SK-N-SH (cell line): Measurements from ENCODE around the gene ACACB. TPM values are rescaled to one million over a fixed set of nuclear protein-coding genes. Genes with fewer than 3 reads are reported as not detected.

Experiments used
- CTCF ChIA-PET: fragments of 300-600, 350-600 bp; formaldehyde crosslinking; extraction: SDS; loops from one replicate; lab custom pipeline; 2021; lab: Yijun Ruan, JAX
- POLR2A ChIA-PET: fragments of 350-600 bp; sonication (Branson Sonifier 250); formaldehyde crosslinking; extraction: SDS; loops from one replicate; lab custom pipeline; 2020; ENCODE audit warnings: antibody characterized with exemption, inconsistent platforms; lab: Yijun Ruan, JAX
- DNase-seq: peaks from one replicate; pipeline ENCODE4 v3.0.0; 2012
- H2AFZ ChIP-seq: fragments of 200-600 bp; sonication (generic); 2 replicates; pipeline ENCODE4 v1.8.1; 2016; ENCODE audit warnings: antibody characterized with exemption, mild to moderate bottlenecking, low read depth
- H3F3A ChIP-seq: fragments of 200-600 bp; sonication (generic); replicated peaks from 2 replicates; pipeline ENCODE3; 2016; ENCODE audit warnings: antibody characterized with exemption, mild to moderate bottlenecking; ENCODE audit not compliant: insufficient read depth
- H3K27ac ChIP-seq, 2 experiments: fragments of 200-500 bp in 1 of 2; fragments of 200-600 bp in 1 of 2; sonication (Bioruptor generic) in 1 of 2; sonication (generic), shearing (Covaris generic) in 1 of 2; 2 replicates each; pipeline versions ENCODE4 v1.5.1 to v1.6.1; 2014 to 2016; ENCODE audit warnings: low read depth in 2 of 2, inconsistent platforms in 1 of 2, low read length in 1 of 2, mild to moderate bottlenecking in 1 of 2, mixed read lengths in 1 of 2
- H3K27me3 ChIP-seq: fragments of 200-600 bp; sonication (generic), shearing (Covaris generic); 2 replicates; pipeline ENCODE4 v1.6.1; 2016; ENCODE audit warnings: mixed run types; ENCODE audit not compliant: insufficient read depth
- H3K36me3 ChIP-seq, 2 experiments: fragments of 200-500 bp in 1 of 2; fragments of 200-600 bp in 1 of 2; sonication (Bioruptor generic) in 1 of 2; sonication (generic) in 1 of 2; replicated peaks in 1 of 2; 2 replicates each; pipeline versions ENCODE3 to v1.5.1; 2014 to 2016; ENCODE audit warnings: low read length in 1 of 2, mild to moderate bottlenecking in 1 of 2; ENCODE audit not compliant: insufficient read depth in 2 of 2, control insufficient read depth in 1 of 2
- H3K4me1 ChIP-seq, 2 experiments: fragments of 200-500 bp in 1 of 2; fragments of 200-600 bp in 1 of 2; sonication (Bioruptor generic) in 1 of 2; sonication (generic), shearing (Covaris generic) in 1 of 2; 2 replicates each; pipeline versions ENCODE4 v1.5.1 to v1.6.1; 2014 to 2016; ENCODE audit warnings: low read depth in 1 of 2, low read length in 1 of 2, mixed run types in 1 of 2; ENCODE audit not compliant: insufficient read depth in 2 of 2, control insufficient read depth in 1 of 2
- H3K4me2 ChIP-seq: fragments of 200-600 bp; sonication (generic), shearing (Covaris generic); 2 replicates; pipeline ENCODE4 v1.6.1; 2017; ENCODE audit warnings: mixed run types
- H3K4me3 ChIP-seq, 2 experiments: fragments of 200-500 bp in 1 of 2; fragments of 200-600 bp in 1 of 2; sonication (Bioruptor generic) in 1 of 2; sonication (generic), shearing (Covaris generic) in 1 of 2; 2 replicates each; pipeline versions ENCODE4 v1.5.1 to v1.8.1; 2014 to 2016; ENCODE audit warnings: low read depth in 2 of 2, inconsistent platforms in 1 of 2, low read length in 1 of 2, mild to moderate bottlenecking in 1 of 2, mixed read lengths in 1 of 2, moderate library complexity in 1 of 2
- H3K79me2 ChIP-seq: fragments of 200-600 bp; sonication (generic); 2 replicates; pipeline ENCODE4 v1.8.1; 2017; ENCODE audit warnings: mild to moderate bottlenecking; ENCODE audit not compliant: insufficient read depth
- H3K9ac ChIP-seq: fragments of 200-600 bp; sonication (generic); 2 replicates; pipeline ENCODE4 v1.6.1; 2017; ENCODE audit warnings: mixed run types
- H3K9me2 ChIP-seq: fragments of 200-600 bp; sonication (generic); 2 replicates; pipeline ENCODE4 v1.6.1; 2017; ENCODE audit warnings: mixed run types
- H3K9me3 ChIP-seq: fragments of 200-600 bp; sonication (generic); 2 replicates; pipeline ENCODE4 v1.6.1; 2017; ENCODE audit warnings: mixed run types, mild to moderate bottlenecking, moderate library complexity
- H4K20me1 ChIP-seq: fragments of 200-600 bp; sonication (generic); 2 replicates; pipeline ENCODE4 v1.6.1; 2017; ENCODE audit warnings: mild to moderate bottlenecking, mixed run types; ENCODE audit not compliant: insufficient read depth
- CHD2 ChIP-seq: fragments of 150-350 bp; IDR thresholded peaks from 2 replicates; pipeline ENCODE4 v1.6.1; 2018; ENCODE audit warnings: low read length; ENCODE audit not compliant: partially characterized antibody
- EP300 ChIP-seq, 2 experiments: IDR thresholded peaks; 2 replicates each; pipeline versions ENCODE4 v1.4.0 to v1.6.1; 2012; ENCODE audit warnings: borderline replicate concordance in 1 of 2, low read depth in 1 of 2, low read length in 1 of 2
- FOXM1 ChIP-seq: IDR thresholded peaks from 2 replicates; pipeline ENCODE4 v1.4.0; 2012; ENCODE audit warnings: low read depth, mild to moderate bottlenecking
- GATA2 ChIP-seq: sonication (generic); formaldehyde crosslinking; IDR thresholded peaks from 2 replicates; pipeline ENCODE4 v1.5.0; 2020; ENCODE audit warnings: mild to moderate bottlenecking, missing genetic modification reagents
- JUND ChIP-seq: IDR thresholded peaks from 2 replicates; pipeline ENCODE4 v1.4.0; 2012
- MAX ChIP-seq: IDR thresholded peaks from 2 replicates; pipeline ENCODE4 v1.4.0; 2012; ENCODE audit warnings: low read depth
- NFIC ChIP-seq: IDR thresholded peaks from 2 replicates; pipeline ENCODE4 v1.4.0; 2012; ENCODE audit warnings: borderline replicate concordance
- NRF1 ChIP-seq: IDR thresholded peaks from 2 replicates; pipeline ENCODE4 v1.6.1; 2012; ENCODE audit warnings: low read depth, mild to moderate bottlenecking, low read length
- RAD21 ChIP-seq: IDR thresholded peaks from 2 replicates; pipeline ENCODE4 v1.6.1; 2012; ENCODE audit warnings: mild to moderate bottlenecking, low read length
- SIN3A ChIP-seq: IDR thresholded peaks from 2 replicates; pipeline ENCODE4 v1.6.1; 2012; ENCODE audit warnings: low read depth, mild to moderate bottlenecking, low read length, moderate library complexity, borderline replicate concordance
- SMC3 ChIP-seq: IDR thresholded peaks from 2 replicates; pipeline ENCODE4 v1.6.1; 2012; ENCODE audit warnings: low read depth, low read length, improper control_type of control experiment
- TAF1 ChIP-seq: IDR thresholded peaks from 2 replicates; pipeline ENCODE4 v1.6.1; 2012; ENCODE audit warnings: low read depth, mild to moderate bottlenecking, low read length, moderate library complexity, borderline replicate concordance
- TCF12 ChIP-seq: IDR thresholded peaks from 2 replicates; pipeline ENCODE4 v1.4.0; 2012
- TEAD4 ChIP-seq: IDR thresholded peaks from 2 replicates; pipeline ENCODE4 v1.4.0; 2012; ENCODE audit warnings: mild to moderate bottlenecking, borderline replicate concordance; ENCODE audit not compliant: insufficient read depth
- YY1 ChIP-seq: IDR thresholded peaks from 2 replicates; pipeline ENCODE4 v1.4.0; 2012; ENCODE audit warnings: low read depth, mild to moderate bottlenecking
- WGBS: methylation state at CpG from one replicate; pipeline ENCODE4 v1.1.6; 2017; ENCODE audit warnings: low lambda C conversion rate; 5-methylcytosine and 5-hydroxymethylcytosine counted together
- polyA plus RNA-seq, 3 experiments: library from polyadenylated mRNA; depleted of rRNA; stranded (reverse); fragments of >200 nt; gene quantifications; 2 replicates each; pipeline ENCODE4 v1.2.3, GENCODE V29; 2012
- TF ChIP-seq, protein P1 (sequence below): IDR thresholded peaks from 2 replicates; pipeline ENCODE4 v1.4.0; 2012; ENCODE audit warnings: low read depth, borderline replicate concordance
- TF ChIP-seq, protein P2 (sequence below): fragments of 200-600 bp; sonication (generic); IDR thresholded peaks from 2 replicates; pipeline ENCODE4 v1.6.1; 2017; ENCODE audit warnings: antibody characterized with exemption, mild to moderate bottlenecking, moderate library complexity
- TF ChIP-seq, protein P3 (sequence below): IDR thresholded peaks from 2 replicates; pipeline ENCODE4; 2012

Gene ACACB
- polyA plus RNA-seq, 1 of the 3 experiments (the other 2 are of a cell fraction) = 6.1 TPM

- no peak for TF ChIP-seq NFIC
Measured at GRCh38 chr12:109188108-109188712, 71.8 kb downstream of the ACACB start (continued).

DNA sequence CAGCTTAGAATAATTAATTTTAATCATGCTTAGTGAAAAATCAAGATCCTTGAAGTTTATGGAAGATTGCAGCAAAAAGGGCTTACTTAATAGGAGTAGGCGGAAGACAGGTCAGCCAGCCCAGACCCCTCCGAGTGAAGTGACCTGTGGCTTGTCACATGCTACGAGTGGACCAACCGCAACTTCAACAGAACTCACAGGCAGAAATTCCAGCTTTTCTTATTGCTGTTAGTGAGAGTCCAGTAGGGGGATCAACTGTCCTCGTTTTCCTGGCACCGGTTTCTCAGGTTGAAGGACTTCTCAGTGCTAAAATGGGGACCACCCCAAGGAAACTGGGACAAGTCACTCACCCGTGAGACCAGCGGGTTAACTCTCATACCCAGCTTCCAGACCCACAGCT, 72.9 kb downstream of the ACACB start:
- Histone ChIP-seq H3K27me3 (no peaks in the 10 kb centered on the region), H3K4me2 (no peak overlapping the region), H3K27ac (no peak overlapping the region), H3K9me3 (no peaks in the 10 kb centered on the region), H2AFZ (no peak overlapping the region), H3F3A (no peaks in the 10 kb centered on the region), H3K9ac (no peak overlapping the region), H3K9me2 (no peaks in the 10 kb centered on the region), H3K36me3 (peaks cover 2 to 7% of the 10 kb centered on the region in 2 experiments), H3K79me2 (no peaks in the 10 kb centered on the region), H3K4me3 (no peak overlapping the region), H4K20me1 (no peaks in the 10 kb centered on the region), H3K4me1 (no peaks in the 10 kb centered on the region)
- POLR2A ChIA-PET = no interaction called here
- TF ChIP-seq YY1 (no peak), TAF1 (no peak), GATA2 (CRISPR knock-in tag) (no peak), MAX (no peak), TCF12 (no peak), TEAD4 (no peak), SIN3A (no peak), CHD2 (no peak)
- WGBS = 90% methylated on average over 8 of the region's 8 CpGs
- no peak for DNase-seq
- CTCF ChIA-PET = no interaction called here

- no peak overlapping the region for H3K4me2 ChIP-seq
- H3F3A ChIP-seq = no peaks in the 10 kb centered on the region
- H3K27me3 ChIP-seq = no peaks in the 10 kb centered on the region
- H4K20me1 ChIP-seq = no peaks in the 10 kb centered on the region
- no peak for DNase-seq
- H3K27ac ChIP-seq = no peak overlapping the region
- H3K36me3 ChIP-seq = peaks cover 2 to 7% of the 10 kb centered on the region in 2 experiments
- POLR2A ChIA-PET = interaction anchor here (0.6 kb wide), 1 partner anchor 126 kb away, joined by 7 read pairs; no protein-coding TSS in a partner anchor
- no peak overlapping the region for H3K4me3 ChIP-seq
- H3K4me1 ChIP-seq = no peaks in the 10 kb centered on the region
- no peak overlapping the region for H2AFZ ChIP-seq
- H3K9me2 ChIP-seq = no peaks in the 10 kb centered on the region
- no peak overlapping the region for H3K9ac ChIP-seq
- TF ChIP-seq, protein P1, sequence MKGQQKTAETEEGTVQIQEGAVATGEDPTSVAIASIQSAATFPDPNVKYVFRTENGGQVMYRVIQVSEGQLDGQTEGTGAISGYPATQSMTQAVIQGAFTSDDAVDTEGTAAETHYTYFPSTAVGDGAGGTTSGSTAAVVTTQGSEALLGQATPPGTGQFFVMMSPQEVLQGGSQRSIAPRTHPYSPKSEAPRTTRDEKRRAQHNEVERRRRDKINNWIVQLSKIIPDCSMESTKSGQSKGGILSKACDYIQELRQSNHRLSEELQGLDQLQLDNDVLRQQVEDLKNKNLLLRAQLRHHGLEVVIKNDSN = no peak
- TF ChIP-seq GATA2 (CRISPR knock-in tag) (no peak), RAD21 (no peak), YY1 (no peak), JUND (no peak), SMC3 (no peak), FOXM1 (no peak), NRF1 (no peak), TCF12 (no peak), CHD2 (no peak), EP300 (IDR thresholded peaks at IDR 0.05; ENCODE audit: borderline replicate concordance in 1 of 2, low read depth in 1 of 2, low read length in 1 of 2) (no peak), TEAD4 (no peak)
- TF ChIP-seq, protein P2, sequence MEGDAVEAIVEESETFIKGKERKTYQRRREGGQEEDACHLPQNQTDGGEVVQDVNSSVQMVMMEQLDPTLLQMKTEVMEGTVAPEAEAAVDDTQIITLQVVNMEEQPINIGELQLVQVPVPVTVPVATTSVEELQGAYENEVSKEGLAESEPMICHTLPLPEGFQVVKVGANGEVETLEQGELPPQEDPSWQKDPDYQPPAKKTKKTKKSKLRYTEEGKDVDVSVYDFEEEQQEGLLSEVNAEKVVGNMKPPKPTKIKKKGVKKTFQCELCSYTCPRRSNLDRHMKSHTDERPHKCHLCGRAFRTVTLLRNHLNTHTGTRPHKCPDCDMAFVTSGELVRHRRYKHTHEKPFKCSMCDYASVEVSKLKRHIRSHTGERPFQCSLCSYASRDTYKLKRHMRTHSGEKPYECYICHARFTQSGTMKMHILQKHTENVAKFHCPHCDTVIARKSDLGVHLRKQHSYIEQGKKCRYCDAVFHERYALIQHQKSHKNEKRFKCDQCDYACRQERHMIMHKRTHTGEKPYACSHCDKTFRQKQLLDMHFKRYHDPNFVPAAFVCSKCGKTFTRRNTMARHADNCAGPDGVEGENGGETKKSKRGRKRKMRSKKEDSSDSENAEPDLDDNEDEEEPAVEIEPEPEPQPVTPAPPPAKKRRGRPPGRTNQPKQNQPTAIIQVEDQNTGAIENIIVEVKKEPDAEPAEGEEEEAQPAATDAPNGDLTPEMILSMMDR = no peak
- TF ChIP-seq, protein P3, sequence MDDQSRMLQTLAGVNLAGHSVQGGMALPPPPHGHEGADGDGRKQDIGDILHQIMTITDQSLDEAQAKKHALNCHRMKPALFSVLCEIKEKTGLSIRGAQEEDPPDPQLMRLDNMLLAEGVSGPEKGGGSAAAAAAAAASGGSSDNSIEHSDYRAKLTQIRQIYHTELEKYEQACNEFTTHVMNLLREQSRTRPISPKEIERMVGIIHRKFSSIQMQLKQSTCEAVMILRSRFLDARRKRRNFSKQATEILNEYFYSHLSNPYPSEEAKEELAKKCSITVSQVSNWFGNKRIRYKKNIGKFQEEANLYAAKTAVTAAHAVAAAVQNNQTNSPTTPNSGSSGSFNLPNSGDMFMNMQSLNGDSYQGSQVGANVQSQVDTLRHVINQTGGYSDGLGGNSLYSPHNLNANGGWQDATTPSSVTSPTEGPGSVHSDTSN = no peak
- 79% methylated on average over 20 of the region's 20 CpGs for WGBS
- H3K79me2 ChIP-seq = no peaks in the 10 kb centered on the region
- no peaks in the 10 kb centered on the region for H3K9me3 ChIP-seq
- CTCF ChIA-PET = no interaction called here
Measured at GRCh38 chr12:109191621-109192250, 75.3 kb downstream of the ACACB start.
